Keratinocyte (primary cell): ENCODE measurements around the gene TNS1.

ENCODE experiments used
- EZH2 ChIP-seq: IDR thresholded peaks from one replicate; pipeline ENCODE4 v1.6.1; 2012; ENCODE audit warnings: inconsistent platforms, mild to moderate bottlenecking, low read length, moderate library complexity
- TF ChIP-seq, protein P1 (sequence below), 3 experiments: IDR thresholded peaks in 1 of 3; conservative IDR thresholded peaks in 1 of 3; optimal IDR thresholded peaks in 1 of 3; 2 replicates in 2 of 3; 3 replicates in 1 of 3; pipeline versions ENCODE3 to v1.5.1; 2011; ENCODE audit warnings: low read length in 3 of 3, mild to moderate bottlenecking in 3 of 3, moderate library complexity in 2 of 3, control low read depth in 1 of 3, inconsistent platforms in 1 of 3; ENCODE audit not compliant: insufficient read depth in 2 of 3; ENCODE audit errors: extremely low read depth in 1 of 3

DNA sequence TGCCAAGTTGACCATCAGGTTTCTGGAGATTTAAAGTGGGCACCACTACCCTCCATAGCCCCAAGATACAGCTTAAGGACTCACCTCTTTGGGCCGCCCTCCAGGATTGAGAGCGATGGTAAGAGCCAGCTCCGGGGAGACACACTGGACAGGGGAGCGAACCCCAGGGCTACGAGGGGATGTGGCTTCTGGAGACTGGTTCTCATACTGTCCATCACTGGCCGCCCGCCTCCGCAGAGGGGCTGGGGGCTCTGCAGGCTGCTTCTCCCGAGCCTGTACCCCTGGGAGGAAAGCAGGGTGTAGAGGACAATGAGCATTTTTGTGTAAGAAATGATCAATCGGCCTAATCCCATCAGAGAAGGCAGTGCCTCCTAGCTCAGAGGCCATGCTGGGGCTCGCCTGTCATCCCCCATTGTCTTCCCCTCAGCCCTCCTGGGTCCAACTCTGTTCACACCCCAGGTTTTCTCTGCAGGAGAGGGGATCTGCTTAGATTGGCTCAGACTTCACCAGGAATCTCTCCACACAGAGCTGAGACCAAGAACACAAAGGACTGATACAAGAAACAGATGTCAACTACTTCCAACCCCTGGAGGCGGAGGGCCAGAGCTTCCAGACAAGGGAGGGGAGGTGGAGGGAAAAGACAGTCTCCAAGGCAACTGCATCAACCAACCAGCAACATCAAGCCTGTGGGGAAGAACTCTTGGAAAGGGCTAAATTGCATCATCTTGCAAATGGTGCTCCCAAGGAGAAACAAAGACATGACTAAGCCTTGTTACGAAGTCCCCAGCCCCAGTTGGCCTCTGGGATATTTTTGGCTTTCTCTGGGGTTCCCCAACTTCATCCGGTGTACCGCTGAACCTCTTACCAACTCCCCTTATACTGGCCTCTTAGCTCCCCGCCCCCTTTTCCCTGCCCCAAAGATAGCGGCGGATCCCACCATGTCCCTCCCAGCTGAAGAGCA, 166.6 kb downstream of the TNS1 start:
- TF ChIP-seq, protein P1, sequence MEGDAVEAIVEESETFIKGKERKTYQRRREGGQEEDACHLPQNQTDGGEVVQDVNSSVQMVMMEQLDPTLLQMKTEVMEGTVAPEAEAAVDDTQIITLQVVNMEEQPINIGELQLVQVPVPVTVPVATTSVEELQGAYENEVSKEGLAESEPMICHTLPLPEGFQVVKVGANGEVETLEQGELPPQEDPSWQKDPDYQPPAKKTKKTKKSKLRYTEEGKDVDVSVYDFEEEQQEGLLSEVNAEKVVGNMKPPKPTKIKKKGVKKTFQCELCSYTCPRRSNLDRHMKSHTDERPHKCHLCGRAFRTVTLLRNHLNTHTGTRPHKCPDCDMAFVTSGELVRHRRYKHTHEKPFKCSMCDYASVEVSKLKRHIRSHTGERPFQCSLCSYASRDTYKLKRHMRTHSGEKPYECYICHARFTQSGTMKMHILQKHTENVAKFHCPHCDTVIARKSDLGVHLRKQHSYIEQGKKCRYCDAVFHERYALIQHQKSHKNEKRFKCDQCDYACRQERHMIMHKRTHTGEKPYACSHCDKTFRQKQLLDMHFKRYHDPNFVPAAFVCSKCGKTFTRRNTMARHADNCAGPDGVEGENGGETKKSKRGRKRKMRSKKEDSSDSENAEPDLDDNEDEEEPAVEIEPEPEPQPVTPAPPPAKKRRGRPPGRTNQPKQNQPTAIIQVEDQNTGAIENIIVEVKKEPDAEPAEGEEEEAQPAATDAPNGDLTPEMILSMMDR (optimal IDR thresholded peaks at IDR 0.05 in 1 of 3, IDR thresholded peaks at IDR 0.05 in 1 of 3, conservative IDR thresholded peaks at IDR 0.05 in 1 of 3; ENCODE audit: extremely low read depth in 1 of 3, insufficient read depth in 2 of 3, low read length in 3 of 3), result no peak
- no peak for TF ChIP-seq EZH2
